Neuronal stem cell (in vitro differentiated cells): ENCODE measurements around the gene PEF1.
A peak's percentile ranks its signal among the peaks of the same experiment; 100 is the strongest.

ENCODE experiments used
- DNase-seq: peaks from one replicate; pipeline ENCODE4 v3.0.0-alpha.2; 2013; ENCODE audit warnings: low spot score
- H2AFZ ChIP-seq: one replicate; pipeline ENCODE4 v1.6.1; 2013; ENCODE audit warnings: mild to moderate bottlenecking, low read length, inconsistent platforms
- H2AK5ac ChIP-seq: 2 replicates; pipeline ENCODE4 v1.6.1; 2013; ENCODE audit warnings: low read depth, mild to moderate bottlenecking, inconsistent platforms, low read length, moderate library complexity, mixed read lengths
- H2BK120ac ChIP-seq: 2 replicates; pipeline ENCODE4 v1.6.1; 2013; ENCODE audit warnings: low read depth, mild to moderate bottlenecking, inconsistent platforms, low read length, moderate library complexity, mixed read lengths
- H2BK12ac ChIP-seq: one replicate; pipeline ENCODE4 v1.6.1; 2013; ENCODE audit warnings: low read length, inconsistent platforms
- H2BK15ac ChIP-seq: 2 replicates; pipeline ENCODE4 v1.6.1; 2013; ENCODE audit warnings: mild to moderate bottlenecking, low read length, inconsistent platforms, mixed read lengths
- H2BK5ac ChIP-seq: one replicate; pipeline ENCODE4 v1.6.1; 2013; ENCODE audit warnings: inconsistent platforms, mild to moderate bottlenecking, low read length, moderate library complexity
- H3K14ac ChIP-seq: one replicate; pipeline ENCODE4 v1.6.1; 2013; ENCODE audit warnings: low read length, inconsistent platforms
- H3K18ac ChIP-seq: 2 replicates; pipeline ENCODE4 v1.6.1; 2013; ENCODE audit warnings: low read length, inconsistent platforms
- H3K23ac ChIP-seq: 2 replicates; pipeline ENCODE4 v1.6.1; 2013; ENCODE audit warnings: low read depth, mild to moderate bottlenecking, mixed read lengths, low read length, inconsistent platforms; ENCODE audit not compliant: poor library complexity
- H3K27ac ChIP-seq: replicated peaks from 3 replicates; pipeline ENCODE4 v1.5.1; 2013; ENCODE audit warnings: low read length, inconsistent platforms
- H3K27me3 ChIP-seq, 3 experiments: 2 replicates each; pipeline ENCODE4 v1.6.1; 2013; ENCODE audit warnings: low read length in 3 of 3, mild to moderate bottlenecking in 2 of 3, inconsistent platforms in 1 of 3, low read depth in 1 of 3, mixed read lengths in 1 of 3, moderate library complexity in 1 of 3; ENCODE audit not compliant: control insufficient read depth in 3 of 3, insufficient read depth in 3 of 3
- H3K36me3 ChIP-seq, 2 donors: replicated peaks in 1 of 2; 2 replicates each; pipeline ENCODE4 v1.6.1; 2013; ENCODE audit warnings: low read length in 2 of 2; ENCODE audit not compliant: control insufficient read depth in 2 of 2, insufficient read depth in 2 of 2
- H3K4ac ChIP-seq: 2 replicates; pipeline ENCODE4 v1.6.1; 2013; ENCODE audit warnings: inconsistent platforms, mild to moderate bottlenecking, low read length, moderate library complexity
- H3K4me1 ChIP-seq, 2 donors: 1 replicate in 1 of 2; 2 replicates in 1 of 2; pipeline ENCODE4 v1.6.1; 2013; ENCODE audit warnings: low read length in 2 of 2, low read depth in 1 of 2; ENCODE audit not compliant: control insufficient read depth in 2 of 2, insufficient read depth in 1 of 2
- H3K4me2 ChIP-seq: one replicate; pipeline ENCODE4 v1.6.1; 2013; ENCODE audit warnings: mild to moderate bottlenecking, low read length, inconsistent platforms; ENCODE audit not compliant: insufficient read depth, poor library complexity, severe bottlenecking
- H3K4me3 ChIP-seq, 2 donors: 2 replicates each; pipeline ENCODE4 v1.5.1; 2013; ENCODE audit warnings: low read length in 2 of 2, mild to moderate bottlenecking in 2 of 2, inconsistent platforms in 1 of 2, moderate library complexity in 1 of 2
- H3K79me1 ChIP-seq: one replicate; pipeline ENCODE4 v1.6.1; 2013; ENCODE audit warnings: low read depth, mild to moderate bottlenecking, inconsistent platforms, low read length, moderate library complexity
- H3K9ac ChIP-seq: one replicate; pipeline ENCODE4 v1.6.1; 2013; ENCODE audit warnings: mild to moderate bottlenecking, low read depth, low read length, inconsistent platforms; ENCODE audit not compliant: poor library complexity
- H3K9me3 ChIP-seq, 2 donors: replicated peaks in 1 of 2; 2 replicates each; pipeline versions ENCODE3 to v1.6.1; 2013; ENCODE audit warnings: low read length in 2 of 2, mild to moderate bottlenecking in 2 of 2, inconsistent platforms in 1 of 2, low read depth in 1 of 2, mixed read lengths in 1 of 2, moderate library complexity in 1 of 2; ENCODE audit not compliant: control insufficient read depth in 2 of 2, insufficient read depth in 1 of 2
- H4K8ac ChIP-seq: one replicate; pipeline ENCODE4 v1.6.1; 2013; ENCODE audit warnings: low read depth, mild to moderate bottlenecking, inconsistent platforms, low read length, moderate library complexity
- H4K91ac ChIP-seq: one replicate; pipeline ENCODE4 v1.6.1; 2013; ENCODE audit warnings: low read length, low read depth, mild to moderate bottlenecking, inconsistent platforms; ENCODE audit not compliant: poor library complexity
- WGBS, 2 donors: extraction: QIAGEN DNeasy Blood & Tissue Kit; methylation state at CpG; one replicate each; pipeline ENCODE4 v1.1.7; 2013; ENCODE audit warnings: missing lambda C conversion rate in 2 of 2, mixed read lengths in 1 of 2; ENCODE audit not compliant: insufficient read length in 2 of 2, insufficient replicate concordance in 1 of 2; ENCODE audit errors: extremely low coverage in 2 of 2; 5-methylcytosine and 5-hydroxymethylcytosine counted together

The PEF1 gene

DNA sequence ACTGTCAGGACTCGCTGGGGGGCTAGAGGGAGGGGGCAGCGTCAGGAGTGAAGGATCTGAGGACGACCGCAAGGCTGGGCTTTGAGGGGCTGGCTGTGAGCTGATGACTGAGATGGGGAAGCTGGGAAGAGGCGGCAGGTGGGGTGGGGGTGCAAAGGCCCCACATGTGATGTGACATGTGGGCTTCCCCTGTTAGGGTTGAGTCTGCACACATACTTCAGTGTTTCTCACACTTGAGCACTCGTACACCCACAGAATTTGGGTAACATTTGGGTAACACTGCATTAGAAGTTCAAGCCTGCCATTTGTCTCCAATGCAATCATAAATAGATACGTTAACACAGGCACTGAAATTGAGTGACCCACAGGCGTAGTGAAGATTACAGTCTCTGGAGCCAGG lies 42.9 kb upstream of the PEF1 start:
- H3K4me3 ChIP-seq: no peak overlapping the region
- H3K23ac ChIP-seq: peak overlapping the region; percentile 34
- no peak overlapping the region for H4K8ac ChIP-seq
- H3K4me2 ChIP-seq: no peak overlapping the region
- H3K4me1 ChIP-seq: peaks cover 2 to 9% of the 10 kb centered on the region in 2 donors
- no peak overlapping the region for H2BK5ac ChIP-seq
- H3K9me3 ChIP-seq: no peaks in the 10 kb centered on the region
- WGBS, 2 donors: no CpG with 5 or more reads among the region's 8 CpGs
- H2AK5ac ChIP-seq: peak overlapping the region; percentile 32
- no peaks in the 10 kb centered on the region for H3K79me1 ChIP-seq
- peaks cover 0 to 40% (median 0%) of the 10 kb centered on the region in 3 experiments for H3K27me3 ChIP-seq
- no peak for DNase-seq
- H3K14ac ChIP-seq: no peak overlapping the region
- no peaks in the 10 kb centered on the region for H3K36me3 ChIP-seq
- no peak overlapping the region for H3K4ac ChIP-seq
- no peak overlapping the region for H2BK120ac ChIP-seq
- no peak overlapping the region for H2BK12ac ChIP-seq
- H3K27ac ChIP-seq: no peak overlapping the region
- no peak overlapping the region for H4K91ac ChIP-seq
- no peak overlapping the region for H2AFZ ChIP-seq
- H3K9ac ChIP-seq: no peak overlapping the region
- no peak overlapping the region for H2BK15ac ChIP-seq
- no peak overlapping the region for H3K18ac ChIP-seq

DNA sequence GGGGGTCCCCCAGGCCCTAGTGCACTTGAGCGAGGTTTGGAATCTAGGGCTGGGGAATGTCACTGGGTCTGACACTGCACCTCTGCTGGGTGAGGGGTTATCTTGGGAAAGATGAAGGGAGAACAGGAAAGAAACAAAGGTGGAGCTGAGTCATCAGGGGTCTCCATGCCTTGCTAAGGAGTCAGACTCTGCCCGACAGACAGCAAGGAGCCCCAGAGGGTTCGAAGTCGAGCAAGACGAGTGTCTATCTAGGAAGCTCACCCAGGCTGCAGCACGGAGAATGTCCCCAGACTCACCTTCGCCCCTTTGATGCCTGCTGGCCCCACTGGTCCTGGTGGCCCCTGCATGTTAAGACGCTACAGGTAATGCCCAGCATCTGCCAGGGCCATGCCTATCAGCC lies 41.1 kb upstream of the PEF1 start:
- Histone ChIP-seq H2BK120ac (no peak overlapping the region), H3K18ac (peak overlapping the region; percentile 40), H2BK5ac (no peak overlapping the region), H3K14ac (no peak overlapping the region), H4K91ac (no peak overlapping the region), H2AK5ac (no peak overlapping the region), H3K23ac (no peak overlapping the region), H3K27ac (no peak overlapping the region), H3K9me3 (no peaks in the 10 kb centered on the region), H3K36me3 (no peaks in the 10 kb centered on the region), H3K9ac (no peak overlapping the region), H3K4me3 (no peak overlapping the region), H3K27me3 (peaks cover 0 to 48% (median 0%) of the 10 kb centered on the region in 3 experiments), H3K79me1 (no peaks in the 10 kb centered on the region), H3K4ac (no peak overlapping the region), H3K4me1 (peaks cover 2 to 15% of the 10 kb centered on the region in 2 donors), H2BK12ac (peak overlapping the region; percentile 48), H2BK15ac (no peak overlapping the region), H4K8ac (no peak overlapping the region), H2AFZ (no peak overlapping the region), H3K4me2 (no peak overlapping the region)
- WGBS, 2 donors: no CpG with 5 or more reads among the region's 8 CpGs
- DNase-seq: no peak

DNA sequence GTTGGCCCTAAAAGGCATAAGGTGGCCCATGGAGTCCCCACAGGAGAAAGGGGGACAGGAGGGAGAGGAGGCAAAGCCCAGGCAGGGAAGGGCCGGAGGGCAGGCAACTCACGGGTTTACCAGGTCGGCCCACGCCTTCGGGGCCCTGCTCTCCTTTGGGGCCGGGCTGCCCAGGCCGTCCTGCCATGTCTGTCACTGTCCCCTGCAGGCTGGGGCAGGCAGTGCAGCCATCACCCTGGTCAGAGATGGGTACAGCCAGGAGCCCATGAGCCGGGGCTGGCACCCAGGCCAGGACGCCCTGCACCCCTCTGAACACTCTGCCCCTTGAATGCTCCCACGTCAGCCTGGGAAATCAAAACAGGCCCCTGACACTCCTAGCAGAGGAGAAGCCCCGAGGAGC lies 39.3 kb upstream of the PEF1 start:
- H3K4me3 ChIP-seq: no peak overlapping the region
- H3K4ac ChIP-seq: no peak overlapping the region
- H2BK5ac ChIP-seq: peak overlapping the region; percentile 57
- H3K27me3 ChIP-seq: peaks cover 0 to 57% (median 0%) of the 10 kb centered on the region in 3 experiments
- H3K23ac ChIP-seq: peak overlapping the region; percentile 56
- WGBS, 2 donors: no CpG with 5 or more reads among the region's 11 CpGs
- H2BK12ac ChIP-seq: no peak overlapping the region
- peaks cover 0 to 6% of the 10 kb centered on the region in 2 donors for H3K4me1 ChIP-seq
- H3K36me3 ChIP-seq: no peaks in the 10 kb centered on the region
- peak overlapping the region; percentile 71 for H2AK5ac ChIP-seq
- H3K4me2 ChIP-seq: no peak overlapping the region
- no peak overlapping the region for H2AFZ ChIP-seq
- DNase-seq: no peak
- H3K9me3 ChIP-seq: no peaks in the 10 kb centered on the region
- peak overlapping the region; percentile 94 for H4K8ac ChIP-seq
- no peak overlapping the region for H4K91ac ChIP-seq
- no peak overlapping the region for H3K18ac ChIP-seq
- no peak overlapping the region for H2BK120ac ChIP-seq
- H3K9ac ChIP-seq: no peak overlapping the region
- H3K14ac ChIP-seq: no peak overlapping the region
- H2BK15ac ChIP-seq: peak overlapping the region; percentile 54
- H3K79me1 ChIP-seq: no peaks in the 10 kb centered on the region
- H3K27ac ChIP-seq: no peak overlapping the region

DNA sequence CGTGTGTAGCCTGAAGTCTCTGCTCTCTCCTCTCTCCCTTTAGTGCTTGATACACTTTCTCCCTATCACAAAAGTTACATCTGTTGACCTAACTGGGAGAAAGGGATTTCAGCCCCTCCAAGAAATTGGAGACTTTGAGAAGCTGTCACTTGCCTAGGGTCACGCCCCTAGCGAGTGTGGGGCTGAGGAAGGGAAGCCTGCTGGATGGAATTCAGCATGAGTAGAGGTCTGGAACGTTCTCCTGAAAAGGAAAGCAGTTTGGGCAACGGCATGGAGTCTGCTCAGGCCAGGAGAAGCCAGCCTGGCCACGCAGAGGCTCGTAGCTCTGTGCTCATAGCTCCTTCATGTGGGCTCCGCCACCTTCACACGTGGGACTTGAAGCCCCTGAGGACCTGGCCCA lies 36.7 kb upstream of the PEF1 start:
- no peak overlapping the region for H4K8ac ChIP-seq
- H2AK5ac ChIP-seq: no peak overlapping the region
- H3K9me3 ChIP-seq: no peaks in the 10 kb centered on the region
- no peak overlapping the region for H2BK5ac ChIP-seq
- H2BK15ac ChIP-seq: no peak overlapping the region
- H3K27ac ChIP-seq: no peak overlapping the region
- H3K4me3 ChIP-seq: no peak overlapping the region
- H3K79me1 ChIP-seq: no peaks in the 10 kb centered on the region
- H3K4me1 ChIP-seq: peaks cover 0 to 6% of the 10 kb centered on the region in 2 donors
- H3K36me3 ChIP-seq: no peaks in the 10 kb centered on the region
- H2BK120ac ChIP-seq: no peak overlapping the region
- no peak overlapping the region for H3K23ac ChIP-seq
- no CpG with 5 or more reads among the region's 9 CpGs for WGBS, 2 donors
- H2BK12ac ChIP-seq: no peak overlapping the region
- H4K91ac ChIP-seq: no peak overlapping the region
- no peak for DNase-seq
- H3K4me2 ChIP-seq: no peak overlapping the region
- H2AFZ ChIP-seq: no peak overlapping the region
- H3K9ac ChIP-seq: no peak overlapping the region
- H3K4ac ChIP-seq: no peak overlapping the region
- peak overlapping the region; percentile 1 for H3K14ac ChIP-seq
- peak overlapping the region; percentile 4 for H3K18ac ChIP-seq
- peaks cover 0 to 63% (median 0%) of the 10 kb centered on the region in 3 experiments for H3K27me3 ChIP-seq
